Adipose tissue (tissue), 3 donors: ENCODE data around the gene ZNF273. TPM values are rescaled to one million over a fixed set of nuclear protein-coding genes. Genes with fewer than 3 reads are reported as not detected.

ENCODE experiments used
- H3K27ac ChIP-seq: one replicate; pipeline ENCODE4 v1.5.1; 2013; ENCODE audit warnings: low read depth, low read length
- WGBS, 3 donors: extraction: QIAGEN DNeasy Blood & Tissue Kit; methylation state at CpG; one replicate each; pipeline ENCODE4 v1.1.7; 2013; 5-methylcytosine and 5-hydroxymethylcytosine counted together
- polyA plus RNA-seq, 3 donors: library from polyadenylated mRNA; stranded (reverse); fragments of 200-250 nt; gene quantifications; one replicate each; pipeline ENCODE4 v1.2.3, GENCODE V29; 2013
- donor health status: healthy with polysubstance abuse.
- donor health status: Bipolar disorder and iron deficiency.
- donor health status: healthy.

The ZNF273 gene
- polyA plus RNA-seq, 3 donors = 1.1 to 3.9 (median 2.7) TPM

GRCh38 chr7:64875258-64875657 lies 27.8 kb upstream of the ZNF273 start:
- WGBS, 3 donors = 85 to 89% (median 87%) methylated on average over 18 of the region's 18 CpGs
- no peak overlapping the region for H3K27ac ChIP-seq

GRCh38 chr7:64875658-64876406 lies 27.2 kb upstream of the ZNF273 start:
- H3K27ac ChIP-seq = no peak overlapping the region
- 89 to 90% (median 90%) methylated on average over 23 of the region's 23 CpGs for WGBS, 3 donors

- no peak overlapping the region for H3K27ac ChIP-seq
- 17 to 23% (median 20%) methylated on average over 39 of the region's 39 CpGs for WGBS, 3 donors
Observed at GRCh38 chr7:64876792-64877713, 26.0 kb upstream of the ZNF273 start.

- WGBS, 3 donors = 73 to 76% (median 75%) methylated on average over 34 of the region's 34 CpGs
- no peak overlapping the region for H3K27ac ChIP-seq
Observed at GRCh38 chr7:64877714-64878610, 25.1 kb upstream of the ZNF273 start.

- 75 to 88% (median 79%) methylated on average over 5 of the region's 5 CpGs for WGBS, 3 donors
Observed at GRCh38 chr7:64878684-64879083, 24.4 kb upstream of the ZNF273 start.

GRCh38 chr7:64879086-64879730 lies 23.9 kb upstream of the ZNF273 start:
- 68 to 73% (median 71%) methylated on average over 9 of the region's 9 CpGs for WGBS, 3 donors
- H3K27ac ChIP-seq = no peak overlapping the region

More at GRCh38 chr7:64878684-64879083, 24.4 kb upstream of the ZNF273 start:
- H3K27ac ChIP-seq = no peak overlapping the region

GRCh38 chr7:64879800-64880199 lies 23.3 kb upstream of the ZNF273 start:
- WGBS, 3 donors = 94 to 97% (median 96%) methylated on average over 17 of the region's 17 CpGs

GRCh38 chr7:64880322-64881297 lies 22.5 kb upstream of the ZNF273 start:
- no peak overlapping the region for H3K27ac ChIP-seq
- WGBS, 3 donors = 93 to 95% (median 94%) methylated on average over 36 to 38 of the region's 38 CpGs

More at GRCh38 chr7:64879800-64880199, 23.3 kb upstream of the ZNF273 start:
- no peak overlapping the region for H3K27ac ChIP-seq

GRCh38 chr7:64881461-64882287 lies 21.4 kb upstream of the ZNF273 start:
- WGBS, 3 donors = 71 to 76% (median 73%) methylated on average over 26 of the region's 26 CpGs
- no peak overlapping the region for H3K27ac ChIP-seq

GRCh38 chr7:64882341-64883112 lies 20.5 kb upstream of the ZNF273 start:
- H3K27ac ChIP-seq = no peak overlapping the region
- WGBS, 3 donors = 8 to 11% (median 9%) methylated on average over 55 of the region's 55 CpGs

- 52 to 62% (median 55%) methylated on average over 38 of the region's 38 CpGs for WGBS, 3 donors
- no peak overlapping the region for H3K27ac ChIP-seq
Observed at GRCh38 chr7:64883113-64883905, 19.8 kb upstream of the ZNF273 start.

- WGBS, 3 donors = 85 to 89% (median 87%) methylated on average over 22 of the region's 22 CpGs
- no peak overlapping the region for H3K27ac ChIP-seq
Observed at GRCh38 chr7:64884085-64884912, 18.8 kb upstream of the ZNF273 start.

GRCh38 chr7:64884913-64885370 lies 18.1 kb upstream of the ZNF273 start:
- H3K27ac ChIP-seq = no peak overlapping the region
- WGBS, 3 donors = 85 to 88% (median 86%) methylated on average over 19 of the region's 19 CpGs
